GM12891 (cell line): ENCODE results near the gene TULP4.

Experiments used
- POLR2A ChIP-seq: IDR thresholded peaks from 2 replicates; pipeline ENCODE4 v1.6.1; 2011; ENCODE audit warnings: low read depth, low read length, control low read depth
- POLR2AphosphoS5 ChIP-seq: IDR thresholded peaks from 2 replicates; pipeline ENCODE4 v1.6.1; 2011; ENCODE audit warnings: low read depth, low read length, control low read depth

GRCh38 chr6:158285656-158286021 lies 26.6 kb upstream of the TULP4 start:
- no peak for TF ChIP-seq POLR2A
- TF ChIP-seq POLR2AphosphoS5, result no peak
